ENCODE measurements around the gene DEFB128. TPM values are rescaled to one million over a fixed set of nuclear protein-coding genes. Genes with fewer than 3 reads are reported as not detected.

DEFB128 gene
- total RNA-seq = not detected in 2 replicates

GRCh38 chr20:189611-190010, at the start of gene DEFB128:
Gene DEFB128 (minus strand): TSS chr20:189711. CDS start chr20:189623, 88 bp downstream.

DNA sequence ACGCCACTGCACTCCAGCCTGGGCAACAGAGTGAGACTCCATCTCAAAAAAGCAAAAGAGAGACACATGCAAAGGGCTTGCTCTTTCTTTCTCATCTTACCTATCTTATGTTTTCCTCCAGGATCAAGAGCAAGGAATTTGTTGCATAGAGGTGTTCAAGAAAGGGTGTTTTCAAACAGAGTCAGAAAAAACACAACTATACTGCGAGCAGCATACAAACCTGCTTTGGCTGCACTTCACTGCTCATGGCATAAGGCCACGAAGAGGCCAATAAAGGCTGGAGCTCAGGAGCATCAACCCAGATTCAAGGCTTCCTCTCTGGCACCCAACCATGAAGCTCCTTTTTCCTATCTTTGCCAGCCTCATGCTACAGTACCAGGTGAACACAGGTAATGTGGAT, 37.4 kb upstream of the DEFB128 start, which contains the start of gene DEFB129:
Gene DEFB129 (plus strand): TSS at position 301 of the 400 bp plus-strand sequence. CDS start 31 bp downstream, at position 332.

DNA sequence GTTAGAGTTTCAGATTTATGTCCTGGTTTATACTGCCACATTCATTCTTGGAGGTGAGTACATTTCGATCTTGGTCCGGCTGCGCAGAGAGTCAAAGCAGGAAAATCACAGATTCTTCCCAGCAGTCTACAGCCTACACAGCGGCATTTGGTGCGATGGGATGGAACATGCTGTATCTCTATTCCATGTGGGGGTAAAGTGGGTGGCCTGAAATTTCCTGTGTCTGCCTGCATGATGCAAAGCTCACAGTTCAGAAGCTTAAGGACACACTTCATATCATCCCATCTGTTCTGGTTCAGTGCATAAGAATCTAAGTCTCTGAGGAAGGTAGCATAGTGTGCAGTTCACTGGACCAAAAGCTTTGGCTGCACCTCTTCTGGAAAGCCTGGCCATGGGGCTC, 32.4 kb downstream of the DEFB128 start, which contains the start of gene DEFB127:
Gene DEFB127 (plus strand): TSS at position 301 of the 400 bp plus-strand sequence. CDS start 91 bp downstream, at position 392.

DNA sequence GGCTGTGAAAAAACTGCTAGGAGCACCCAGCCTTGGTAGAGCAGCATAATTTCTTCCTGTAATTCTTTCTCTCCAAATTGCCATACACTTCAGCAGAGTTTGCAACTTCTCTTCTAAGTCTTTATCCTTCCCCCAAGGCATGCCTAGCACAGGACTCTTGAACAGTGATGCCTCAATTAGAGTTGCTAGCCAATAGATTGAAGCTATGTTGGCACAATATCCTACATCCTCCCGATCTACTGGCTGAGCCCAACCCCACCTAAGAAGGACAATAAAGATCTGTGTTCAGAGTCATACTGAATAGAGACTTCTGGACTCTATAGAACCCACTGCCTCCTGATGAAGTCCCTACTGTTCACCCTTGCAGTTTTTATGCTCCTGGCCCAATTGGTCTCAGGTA, 47.2 kb downstream of the DEFB128 start, which contains the start of gene DEFB126:
Gene DEFB126 (plus strand): TSS at position 301 of the 400 bp plus-strand sequence. CDS start 39 bp downstream, at position 340.

Other genes with a start within 250 kb of the DEFB128 start
- gene DEFB125, start 102.0 kb downstream of the DEFB128 start, total RNA-seq = not detected in 2 replicates
- not detected in 2 replicates for gene DEFB126, start 47.1 kb downstream of the DEFB128 start, total RNA-seq
- gene DEFB127, start 32.3 kb downstream of the DEFB128 start, total RNA-seq = not detected in 2 replicates
- not detected in 2 replicates for gene DEFB129, start 37.5 kb upstream of the DEFB128 start, total RNA-seq
- gene DEFB132, start 68.0 kb upstream of the DEFB128 start, total RNA-seq = not detected in 2 replicates
- 0.68 and 2.5 TPM in 2 replicates for gene C20orf96, start 101.0 kb upstream of the DEFB128 start, total RNA-seq
- gene ZCCHC3, start 107.9 kb upstream of the DEFB128 start, total RNA-seq = 10.3 and 15.7 TPM in 2 replicates
- gene SOX12, start 135.8 kb upstream of the DEFB128 start, total RNA-seq = 2.1 and 4.2 TPM in 2 replicates
- 6.2 and 25.6 TPM in 2 replicates for gene NRSN2, start 157.4 kb upstream of the DEFB128 start, total RNA-seq
- gene TRIB3, start 191.0 kb upstream of the DEFB128 start, total RNA-seq = 392 and 496 TPM in 2 replicates
- 214 and 263 TPM in 2 replicates for gene RBCK1, start 218.6 kb upstream of the DEFB128 start, total RNA-seq

Measured in nasal cavity respiratory epithelium epithelial cell of viscerocranial mucosa (primary cell).